Measurements from ENCODE around the gene FAM227B.
"Not testable (repeated sequence)": the region's sequence is repeated elsewhere in the genome, so short reads cannot be mapped to it uniquely, and the experiment has no call there.

Gene FAM227B

GRCh38 chr15:49512739-49513138 is 107.9 kb downstream of the FAM227B start:
- H3K4me1 ChIP-seq (ENCODE audit: control insufficient read depth in 5 of 5, insufficient read depth in 5 of 5, low read length in 5 of 5); H3K27me3 ChIP-seq (ENCODE audit: control insufficient read depth in 5 of 5, insufficient read depth in 4 of 5, low read length in 5 of 5); H3K4me3 ChIP-seq (ENCODE audit: low read depth in 1 of 5, low read length in 5 of 5): not testable (repeated sequence)

DNA sequence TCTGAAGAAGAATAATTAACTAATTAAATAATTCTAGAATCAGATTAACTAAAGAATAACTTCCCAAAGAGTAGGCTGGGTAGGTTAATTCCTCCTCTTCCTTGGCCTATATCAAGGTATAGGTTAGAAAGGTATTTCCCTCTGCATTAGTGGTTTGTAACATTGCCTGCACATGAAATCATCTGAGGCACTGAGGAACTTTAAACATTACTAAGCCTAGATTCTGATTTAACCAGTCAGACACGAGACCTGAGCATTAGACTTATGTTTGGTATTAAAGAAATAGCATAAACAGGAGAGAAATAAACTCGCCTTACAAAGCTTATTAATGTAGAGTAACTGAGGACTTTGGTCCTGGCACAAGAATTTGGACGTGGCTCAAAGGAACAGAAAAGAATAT is 113.4 kb downstream of the FAM227B start:
- Histone ChIP-seq H3K4me3 (ENCODE audit: low read depth in 1 of 5, low read length in 5 of 5) (no peak overlapping the region), H3K4me1 (ENCODE audit: control insufficient read depth in 5 of 5, insufficient read depth in 5 of 5, low read length in 5 of 5) (no peaks in the 10 kb centered on the region), H3K27me3 (ENCODE audit: control insufficient read depth in 5 of 5, insufficient read depth in 4 of 5, low read length in 5 of 5) (no peaks in the 10 kb centered on the region), H3K9me3 (ENCODE audit: control insufficient read depth in 5 of 5, low read length in 5 of 5) (no peaks in the 10 kb centered on the region), H3K36me3 (ENCODE audit: control insufficient read depth in 5 of 5, insufficient read depth in 5 of 5, low read length in 5 of 5) (no peaks in the 10 kb centered on the region), H3K9ac (ENCODE audit: low read length in 5 of 5) (no peak overlapping the region), H3K27ac (ENCODE audit: low read depth, low read length) (no peak overlapping the region)

More at GRCh38 chr15:49512739-49513138, 107.9 kb downstream of the FAM227B start:
- not testable (repeated sequence) for H3K36me3 ChIP-seq (ENCODE audit: control insufficient read depth in 5 of 5, insufficient read depth in 5 of 5, low read length in 5 of 5); H3K9me3 ChIP-seq (ENCODE audit: control insufficient read depth in 5 of 5, low read length in 5 of 5); H3K9ac ChIP-seq (ENCODE audit: low read length in 5 of 5); H3K27ac ChIP-seq (ENCODE audit: low read depth, low read length)

DNA sequence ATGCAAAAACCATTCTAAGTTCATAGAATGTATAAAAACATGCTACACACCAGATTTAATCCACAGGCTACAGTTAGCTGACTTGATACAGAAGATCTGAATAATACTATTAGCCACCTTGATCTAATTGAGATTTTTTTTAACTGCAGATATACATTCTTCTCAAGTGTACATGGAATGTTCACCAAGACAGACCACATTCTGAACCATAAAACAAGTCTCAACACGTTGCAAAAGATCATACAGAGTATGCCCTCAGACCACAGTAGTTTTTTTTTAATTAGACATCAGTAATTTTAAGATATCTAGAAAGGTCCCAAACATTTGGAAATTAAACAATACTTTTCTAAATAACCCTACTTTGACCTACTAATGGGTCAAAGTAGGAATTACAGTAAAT is 114.3 kb downstream of the FAM227B start:
- Histone ChIP-seq H3K27ac (ENCODE audit: low read depth, low read length) (no peak overlapping the region), H3K9ac (ENCODE audit: low read length in 5 of 5) (no peak overlapping the region), H3K4me1 (ENCODE audit: control insufficient read depth in 5 of 5, insufficient read depth in 5 of 5, low read length in 5 of 5) (peaks cover 0 to under 1% (median 0%) of the 10 kb centered on the region in 5 donors), H3K27me3 (ENCODE audit: control insufficient read depth in 5 of 5, insufficient read depth in 4 of 5, low read length in 5 of 5) (no peaks in the 10 kb centered on the region), H3K36me3 (ENCODE audit: control insufficient read depth in 5 of 5, insufficient read depth in 5 of 5, low read length in 5 of 5) (no peaks in the 10 kb centered on the region), H3K9me3 (ENCODE audit: control insufficient read depth in 5 of 5, low read length in 5 of 5) (no peaks in the 10 kb centered on the region), H3K4me3 (ENCODE audit: low read depth in 1 of 5, low read length in 5 of 5) (no peak overlapping the region)

DNA sequence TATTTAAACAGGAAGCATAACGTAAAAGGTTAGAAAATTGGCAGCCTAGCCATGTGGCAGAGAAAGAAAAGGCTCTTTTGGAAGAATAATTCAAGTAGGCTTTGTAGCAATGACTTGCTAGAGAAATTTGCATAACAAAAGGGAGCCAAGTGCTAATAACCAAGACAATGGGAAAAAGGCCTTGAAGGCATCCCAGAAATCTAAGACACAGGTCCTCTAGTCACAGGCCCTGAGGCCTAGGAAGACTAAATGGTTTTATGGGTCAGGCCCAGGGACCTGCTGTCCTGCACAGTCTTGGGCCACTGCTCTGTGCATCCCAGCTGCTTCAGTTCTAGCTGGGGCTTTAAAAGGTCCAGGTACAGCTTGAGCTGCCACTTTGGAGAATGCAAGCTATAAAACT is 119.0 kb downstream of the FAM227B start:
- Histone ChIP-seq H3K36me3 (ENCODE audit: control insufficient read depth in 5 of 5, insufficient read depth in 5 of 5, low read length in 5 of 5) (no peaks in the 10 kb centered on the region), H3K27me3 (ENCODE audit: control insufficient read depth in 5 of 5, insufficient read depth in 4 of 5, low read length in 5 of 5) (no peaks in the 10 kb centered on the region), H3K9ac (ENCODE audit: low read length in 5 of 5) (no peak overlapping the region), H3K4me1 (ENCODE audit: control insufficient read depth in 5 of 5, insufficient read depth in 5 of 5, low read length in 5 of 5) (peaks cover 0 to 3% (median 0%) of the 10 kb centered on the region in 5 donors), H3K27ac (ENCODE audit: low read depth, low read length) (no peak overlapping the region), H3K4me3 (ENCODE audit: low read depth in 1 of 5, low read length in 5 of 5) (peak overlapping the region in 1 of 5 donors; percentile 7), H3K9me3 (ENCODE audit: control insufficient read depth in 5 of 5, low read length in 5 of 5) (peaks cover 0 to 3% (median 0%) of the 10 kb centered on the region in 5 donors)

DNA sequence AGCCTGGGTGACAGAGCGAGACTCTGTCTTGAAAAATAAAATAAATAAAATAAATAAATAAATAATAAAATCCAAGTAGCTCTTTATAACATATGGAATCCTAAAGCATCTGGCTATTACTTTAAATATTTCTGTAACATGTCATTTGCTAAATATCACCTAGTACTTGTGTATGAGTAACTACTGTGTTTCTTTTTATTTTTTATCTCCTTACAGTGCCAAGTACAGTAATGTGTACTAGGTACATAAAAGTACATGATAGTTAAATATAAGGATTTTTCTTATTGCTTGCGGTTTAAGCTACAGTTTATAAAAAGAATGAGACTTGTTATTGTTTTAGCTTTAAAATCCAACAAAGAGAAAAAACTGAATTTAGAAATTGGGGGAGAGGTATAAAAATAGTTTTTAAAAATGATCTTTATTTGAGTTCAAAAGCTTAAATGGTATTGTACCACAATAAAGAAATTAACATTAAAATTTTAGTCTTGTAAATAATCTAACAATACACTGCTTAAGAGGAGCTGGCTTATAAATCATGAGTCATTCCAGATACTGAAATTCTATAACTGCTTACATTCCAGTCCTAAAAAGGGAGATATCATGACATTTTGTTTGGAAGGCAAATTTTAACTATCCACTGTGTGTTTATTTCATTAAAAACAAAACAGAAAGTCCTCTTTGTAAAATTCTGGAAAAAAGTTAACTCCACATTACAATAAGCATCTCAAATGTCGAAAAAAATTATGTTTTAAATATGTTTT is 124.4 kb downstream of the FAM227B start:
- Histone ChIP-seq H3K4me1 (ENCODE audit: control insufficient read depth in 5 of 5, insufficient read depth in 5 of 5, low read length in 5 of 5) (peaks cover 0 to 1% (median 0%) of the 10 kb centered on the region in 5 donors), H3K9me3 (ENCODE audit: control insufficient read depth in 5 of 5, low read length in 5 of 5) (peaks cover 0 to 3% (median 0%) of the 10 kb centered on the region in 5 donors), H3K36me3 (ENCODE audit: control insufficient read depth in 5 of 5, insufficient read depth in 5 of 5, low read length in 5 of 5) (no peaks in the 10 kb centered on the region), H3K4me3 (ENCODE audit: low read depth in 1 of 5, low read length in 5 of 5) (no peak overlapping the region), H3K9ac (ENCODE audit: low read length in 5 of 5) (no peak overlapping the region), H3K27me3 (ENCODE audit: control insufficient read depth in 5 of 5, insufficient read depth in 4 of 5, low read length in 5 of 5) (no peaks in the 10 kb centered on the region), H3K27ac (ENCODE audit: low read depth, low read length) (no peak overlapping the region)

DNA sequence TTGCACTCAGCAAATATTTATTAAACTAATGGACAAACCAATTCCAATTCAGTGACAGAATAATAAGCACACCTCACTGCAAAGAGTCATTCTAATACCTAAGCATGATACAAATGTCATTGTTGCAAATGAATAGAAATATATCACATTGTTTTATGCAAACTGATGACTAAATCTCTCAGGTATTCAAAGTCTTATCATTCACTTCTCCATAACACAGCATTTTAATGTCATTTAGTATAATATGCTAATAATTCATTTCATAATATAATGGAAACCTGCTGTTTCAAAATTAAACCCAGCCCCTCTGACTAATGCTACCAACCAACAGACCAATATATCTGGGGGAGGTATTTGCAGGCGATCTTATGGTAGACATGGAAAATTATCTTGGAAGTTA is 125.8 kb downstream of the FAM227B start:
- Histone ChIP-seq H3K4me3 (ENCODE audit: low read depth in 1 of 5, low read length in 5 of 5) (no peak overlapping the region), H3K27me3 (ENCODE audit: control insufficient read depth in 5 of 5, insufficient read depth in 4 of 5, low read length in 5 of 5) (no peaks in the 10 kb centered on the region), H3K9me3 (ENCODE audit: control insufficient read depth in 5 of 5, low read length in 5 of 5) (no peaks in the 10 kb centered on the region), H3K36me3 (ENCODE audit: control insufficient read depth in 5 of 5, insufficient read depth in 5 of 5, low read length in 5 of 5) (no peaks in the 10 kb centered on the region), H3K27ac (ENCODE audit: low read depth, low read length) (no peak overlapping the region), H3K4me1 (ENCODE audit: control insufficient read depth in 5 of 5, insufficient read depth in 5 of 5, low read length in 5 of 5) (no peaks in the 10 kb centered on the region), H3K9ac (ENCODE audit: low read length in 5 of 5) (no peak overlapping the region)

DNA sequence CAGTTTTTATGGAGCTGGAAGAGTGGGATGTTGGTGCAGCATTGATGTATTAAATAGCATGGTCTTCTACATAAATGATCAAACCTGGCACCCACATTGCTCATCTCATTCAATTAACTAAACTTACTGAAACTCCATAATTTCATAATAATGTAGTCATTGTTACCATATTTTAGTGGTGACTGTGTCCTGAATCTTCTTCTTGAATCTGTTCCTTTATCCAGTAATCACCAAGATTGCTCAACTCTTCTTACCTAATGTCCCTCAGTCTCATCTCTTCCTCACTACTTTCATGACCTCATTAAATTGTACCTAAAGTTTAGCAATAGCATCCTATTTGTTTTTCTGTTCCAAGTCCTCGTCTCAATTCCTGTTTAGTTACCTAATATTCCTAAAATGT is 127.8 kb downstream of the FAM227B start:
- H3K27me3 ChIP-seq (ENCODE audit: control insufficient read depth in 5 of 5, insufficient read depth in 4 of 5, low read length in 5 of 5) = no peaks in the 10 kb centered on the region
- no peak overlapping the region for H3K27ac ChIP-seq (ENCODE audit: low read depth, low read length)
- no peaks in the 10 kb centered on the region for H3K4me1 ChIP-seq (ENCODE audit: control insufficient read depth in 5 of 5, insufficient read depth in 5 of 5, low read length in 5 of 5)
- no peaks in the 10 kb centered on the region for H3K36me3 ChIP-seq (ENCODE audit: control insufficient read depth in 5 of 5, insufficient read depth in 5 of 5, low read length in 5 of 5)
- no peak overlapping the region for H3K4me3 ChIP-seq (ENCODE audit: low read depth in 1 of 5, low read length in 5 of 5)
- no peaks in the 10 kb centered on the region for H3K9me3 ChIP-seq (ENCODE audit: control insufficient read depth in 5 of 5, low read length in 5 of 5)
- no peak overlapping the region for H3K9ac ChIP-seq (ENCODE audit: low read length in 5 of 5)

GRCh38 chr15:49492151-49492550 is 128.5 kb downstream of the FAM227B start:
- Histone ChIP-seq H3K36me3 (ENCODE audit: control insufficient read depth in 5 of 5, insufficient read depth in 5 of 5, low read length in 5 of 5) (no peaks in the 10 kb centered on the region), H3K9ac (ENCODE audit: low read length in 5 of 5) (no peak overlapping the region), H3K27me3 (ENCODE audit: control insufficient read depth in 5 of 5, insufficient read depth in 4 of 5, low read length in 5 of 5) (no peaks in the 10 kb centered on the region), H3K9me3 (ENCODE audit: control insufficient read depth in 5 of 5, low read length in 5 of 5) (no peaks in the 10 kb centered on the region), H3K27ac (ENCODE audit: low read depth, low read length) (no peak overlapping the region), H3K4me1 (ENCODE audit: control insufficient read depth in 5 of 5, insufficient read depth in 5 of 5, low read length in 5 of 5) (no peaks in the 10 kb centered on the region), H3K4me3 (ENCODE audit: low read depth in 1 of 5, low read length in 5 of 5) (no peak overlapping the region)

- Histone ChIP-seq H3K27ac (ENCODE audit: low read depth, low read length) (no peak overlapping the region), H3K4me1 (ENCODE audit: control insufficient read depth in 5 of 5, insufficient read depth in 5 of 5, low read length in 5 of 5) (no peaks in the 10 kb centered on the region), H3K36me3 (ENCODE audit: control insufficient read depth in 5 of 5, insufficient read depth in 5 of 5, low read length in 5 of 5) (no peaks in the 10 kb centered on the region), H3K9me3 (ENCODE audit: control insufficient read depth in 5 of 5, low read length in 5 of 5) (no peaks in the 10 kb centered on the region), H3K9ac (ENCODE audit: low read length in 5 of 5) (no peak overlapping the region), H3K4me3 (ENCODE audit: low read depth in 1 of 5, low read length in 5 of 5) (no peak overlapping the region), H3K27me3 (ENCODE audit: control insufficient read depth in 5 of 5, insufficient read depth in 4 of 5, low read length in 5 of 5) (no peaks in the 10 kb centered on the region)
Observed at GRCh38 chr15:49490966-49491365, 129.7 kb downstream of the FAM227B start.

- H3K27me3 ChIP-seq (ENCODE audit: control insufficient read depth in 5 of 5, insufficient read depth in 4 of 5, low read length in 5 of 5); H3K4me1 ChIP-seq (ENCODE audit: control insufficient read depth in 5 of 5, insufficient read depth in 5 of 5, low read length in 5 of 5); H3K36me3 ChIP-seq (ENCODE audit: control insufficient read depth in 5 of 5, insufficient read depth in 5 of 5, low read length in 5 of 5); H3K4me3 ChIP-seq (ENCODE audit: low read depth in 1 of 5, low read length in 5 of 5); H3K27ac ChIP-seq (ENCODE audit: low read depth, low read length); H3K9me3 ChIP-seq (ENCODE audit: control insufficient read depth in 5 of 5, low read length in 5 of 5); H3K9ac ChIP-seq (ENCODE audit: low read length in 5 of 5): not testable (repeated sequence)
Observed at GRCh38 chr15:49485401-49485800, 135.2 kb downstream of the FAM227B start.

All from subcutaneous abdominal adipose tissue (tissue), 5 donors.